Sigmoid colon (tissue), 7 donors: Measurements from ENCODE around the gene ANKRD33. TPM values are rescaled to one million over a fixed set of nuclear protein-coding genes. Genes with fewer than 3 reads are reported as not detected.

Source experiments
- DNase-seq: peaks from one replicate; pipeline ENCODE4 v3.0.0-alpha.2; 2019
- H3K27ac ChIP-seq, 4 donors: fragments of 200-600 bp; sonication (generic); one replicate each; pipeline ENCODE4 v1.5.1; 2016 to 2019; ENCODE audit warnings: mild to moderate bottlenecking in 1 of 4
- H3K27me3 ChIP-seq, 3 donors: fragments of 200-600 bp; sonication (generic); one replicate each; pipeline ENCODE4 v1.5.1; 2019; ENCODE audit warnings: mild to moderate bottlenecking in 1 of 3
- H3K36me3 ChIP-seq, 4 donors: fragments of 200-600 bp; sonication (generic); one replicate each; pipeline ENCODE4 v1.5.1; 2016 to 2019
- H3K4me1 ChIP-seq, 4 donors: fragments of 200-600 bp; sonication (generic); one replicate each; pipeline ENCODE4 v1.5.1; 2017 to 2019
- H3K4me3 ChIP-seq, 4 donors: fragments of 200-600 bp; sonication (generic); one replicate each; pipeline ENCODE4 v1.5.1; 2017 to 2019; ENCODE audit warnings: mild to moderate bottlenecking in 2 of 4, moderate library complexity in 1 of 4
- H3K9me3 ChIP-seq, 4 donors: fragments of 200-600 bp in 3 of 4; sonication (generic) in 3 of 4; one replicate each; pipeline versions ENCODE4 v1.5.1 to v1.6.1; 2013 to 2019
- EP300 ChIP-seq, 4 donors: sonication (generic); formaldehyde crosslinking; IDR thresholded peaks; one replicate each; pipeline ENCODE4 v1.6.1; 2017; ENCODE audit warnings: antibody characterized with exemption in 4 of 4
- POLR2A ChIP-seq, 2 donors: fragments of 450-650 bp; IDR thresholded peaks; one replicate each; pipeline ENCODE4 v1.6.1; 2016; ENCODE audit warnings: antibody characterized with exemption in 2 of 2, mild to moderate bottlenecking in 2 of 2, moderate library complexity in 2 of 2
- POLR2AphosphoS5 ChIP-seq, 4 donors: sonication (generic); formaldehyde crosslinking; IDR thresholded peaks; one replicate each; pipeline ENCODE4 v1.6.1; 2017; ENCODE audit warnings: antibody characterized with exemption in 4 of 4
- WGBS, 2 donors: extraction: QIAGEN DNeasy Blood & Tissue Kit; methylation state at CpG; one replicate each; pipeline ENCODE4 v1.1.7; 2013; 5-methylcytosine and 5-hydroxymethylcytosine counted together
- intact Hi-C: fragments of 100-400 bp; cut with DNase I; formaldehyde crosslinking; loops from one replicate; pipeline ENCODE4 v1.15.1; 2023
- polyA plus RNA-seq, 3 donors: library from polyadenylated mRNA; stranded (reverse); fragments of 200-250 nt; gene quantifications; one replicate each; pipeline ENCODE4 v1.2.3, GENCODE V29; 2013
- total RNA-seq, 4 donors: library from RNA; depleted of rRNA; stranded (reverse); fragments of >200 nt; gene quantifications; one replicate each; pipeline ENCODE4 v1.1.0, GENCODE V29; 2016
- TF ChIP-seq, protein P1 (sequence below), 4 experiments: fragments of 450-650 bp in 3 of 4; fragments of 200-600 bp in 1 of 4; IDR thresholded peaks; one replicate each; pipeline ENCODE4 v1.5.1; 2016 to 2019; ENCODE audit warnings: antibody characterized with exemption in 4 of 4, mild to moderate bottlenecking in 3 of 4, moderate library complexity in 2 of 4
- donor health status: healthy with polysubstance abuse.
- donor health status: Bipolar disorder and iron deficiency.
- donor health status: healthy.

Gene ANKRD33
- total and polyA plus RNA-seq, 7 donors: 0.16 TPM; not detected in 6

DNA sequence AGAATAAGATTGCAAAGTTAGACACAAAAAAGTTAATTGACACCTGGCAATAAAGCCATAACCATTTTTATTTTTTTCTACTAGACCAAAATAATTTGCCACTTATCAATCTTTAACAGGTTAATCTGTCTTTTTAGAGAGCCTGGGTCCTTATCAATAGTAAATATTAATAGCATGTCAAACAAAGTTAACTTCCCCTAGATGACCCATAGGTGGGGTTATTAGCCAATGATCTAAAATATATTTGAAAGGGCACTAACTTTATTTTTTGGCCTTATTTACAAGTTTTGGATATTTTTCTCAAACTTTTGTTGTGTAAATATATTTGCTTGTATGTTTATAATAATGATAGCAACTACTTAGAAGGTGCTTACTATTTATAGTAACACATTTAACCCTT lies 3.9 kb downstream of the ANKRD33 start:
- intact Hi-C loops: loop anchor here (5.0 kb wide), 1 partner anchor 90 kb away; no protein-coding TSS in a partner anchor
- peaks cover 0 to 18% (median 15%) of the 10 kb centered on the region in 3 donors for H3K27me3 ChIP-seq
- TF ChIP-seq POLR2AphosphoS5 (IDR thresholded peaks at IDR 0.05): no peak
- TF ChIP-seq, protein P1, sequence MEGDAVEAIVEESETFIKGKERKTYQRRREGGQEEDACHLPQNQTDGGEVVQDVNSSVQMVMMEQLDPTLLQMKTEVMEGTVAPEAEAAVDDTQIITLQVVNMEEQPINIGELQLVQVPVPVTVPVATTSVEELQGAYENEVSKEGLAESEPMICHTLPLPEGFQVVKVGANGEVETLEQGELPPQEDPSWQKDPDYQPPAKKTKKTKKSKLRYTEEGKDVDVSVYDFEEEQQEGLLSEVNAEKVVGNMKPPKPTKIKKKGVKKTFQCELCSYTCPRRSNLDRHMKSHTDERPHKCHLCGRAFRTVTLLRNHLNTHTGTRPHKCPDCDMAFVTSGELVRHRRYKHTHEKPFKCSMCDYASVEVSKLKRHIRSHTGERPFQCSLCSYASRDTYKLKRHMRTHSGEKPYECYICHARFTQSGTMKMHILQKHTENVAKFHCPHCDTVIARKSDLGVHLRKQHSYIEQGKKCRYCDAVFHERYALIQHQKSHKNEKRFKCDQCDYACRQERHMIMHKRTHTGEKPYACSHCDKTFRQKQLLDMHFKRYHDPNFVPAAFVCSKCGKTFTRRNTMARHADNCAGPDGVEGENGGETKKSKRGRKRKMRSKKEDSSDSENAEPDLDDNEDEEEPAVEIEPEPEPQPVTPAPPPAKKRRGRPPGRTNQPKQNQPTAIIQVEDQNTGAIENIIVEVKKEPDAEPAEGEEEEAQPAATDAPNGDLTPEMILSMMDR (IDR thresholded peaks at IDR 0.05): peak in 1 of 4 experiments; percentile 14

DNA sequence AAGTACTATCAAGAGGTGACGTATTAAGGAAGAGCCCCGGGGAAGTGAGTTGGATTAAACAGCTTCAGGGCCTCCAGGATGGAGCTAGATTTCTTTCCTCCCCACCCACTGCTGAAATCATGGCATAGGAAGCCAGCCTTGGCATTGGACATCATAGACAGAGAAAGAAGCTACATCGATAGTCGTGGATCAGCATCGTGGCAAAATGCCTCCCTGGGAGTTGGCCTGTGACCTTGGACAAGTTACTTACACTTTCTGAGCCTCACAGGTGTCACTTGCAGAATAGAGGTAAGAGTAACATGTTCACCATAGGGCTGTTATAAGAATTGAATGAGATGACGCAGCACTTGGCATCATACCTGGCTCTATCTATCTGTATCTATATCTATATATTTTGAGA lies 5.9 kb downstream of the ANKRD33 start:
- intact Hi-C loops: loop anchor here (5.0 kb wide), 1 partner anchor 89 kb away; no protein-coding TSS in a partner anchor
- H3K27ac ChIP-seq: no peak overlapping the region
- peaks cover 0 to 5% (median 2%) of the 10 kb centered on the region in 3 donors for H3K27me3 ChIP-seq
- H3K9me3 ChIP-seq: no peaks in the 10 kb centered on the region
- H3K4me1 ChIP-seq: peaks cover 0 to 6% (median 0%) of the 10 kb centered on the region in 4 donors
- no peak overlapping the region for H3K4me3 ChIP-seq
- H3K36me3 ChIP-seq: no peaks in the 10 kb centered on the region
- WGBS, 2 donors: 85 to 89% methylated on average over 6 of the region's 6 CpGs
- peak; percentile 57 for DNase-seq
- TF ChIP-seq POLR2AphosphoS5 (IDR thresholded peaks at IDR 0.05): no peak
- no peak for TF ChIP-seq EP300 (IDR thresholded peaks at IDR 0.05)
- TF ChIP-seq POLR2A (IDR thresholded peaks at IDR 0.05): no peak
- TF ChIP-seq, protein P1 (IDR thresholded peaks at IDR 0.05): no peak

More for the DNA sequence above, 3.9 kb downstream of the ANKRD33 start:
- Histone ChIP-seq H3K27ac (no peak overlapping the region), H3K4me3 (no peak overlapping the region), H3K9me3 (no peaks in the 10 kb centered on the region), H3K4me1 (peaks cover 0 to 6% (median 0%) of the 10 kb centered on the region in 4 donors), H3K36me3 (no peaks in the 10 kb centered on the region)
- DNase-seq: no peak

DNA sequence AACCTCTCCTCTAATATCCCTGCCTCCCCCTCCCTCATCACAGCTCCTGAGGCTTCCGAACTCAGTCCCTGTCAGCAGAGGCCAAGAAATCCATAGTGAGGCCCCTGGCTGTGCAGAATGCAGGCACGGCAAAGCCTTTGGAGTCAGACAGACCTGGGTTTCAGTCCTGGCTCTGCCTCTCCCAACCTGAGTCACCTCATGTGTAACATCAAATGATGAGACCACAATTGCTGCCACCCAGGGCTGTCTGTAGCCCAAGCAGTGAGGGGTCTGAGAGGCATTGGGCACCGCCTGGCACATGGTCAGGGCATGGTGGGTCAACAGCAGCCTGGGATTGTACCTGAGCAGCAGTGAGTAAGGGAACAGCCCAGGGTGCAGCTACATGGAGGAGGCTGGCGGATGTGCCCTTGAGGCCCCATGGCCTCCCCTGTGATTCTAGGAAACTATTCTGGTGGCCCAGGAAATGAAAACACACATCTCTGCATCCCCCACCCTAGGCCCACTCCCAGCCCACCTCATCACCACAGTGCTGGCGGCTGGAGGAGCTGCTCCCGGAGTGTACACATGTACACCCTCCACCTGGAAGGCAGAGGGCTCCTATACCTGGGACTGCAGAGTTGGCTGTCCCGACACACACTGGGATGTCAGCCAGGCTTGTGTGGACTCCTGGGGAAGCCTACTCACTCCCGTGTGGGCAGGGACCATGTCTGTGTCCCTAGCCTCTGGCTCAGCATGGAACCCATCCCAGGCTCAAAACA lies 7.7 kb downstream of the ANKRD33 start:
- intact Hi-C loops: no loop called here
- H3K9me3 ChIP-seq: no peaks in the 10 kb centered on the region
- 88 to 89% methylated on average over 8 of the region's 8 CpGs for WGBS, 2 donors
- H3K4me1 ChIP-seq: peaks cover 0 to 6% (median 0%) of the 10 kb centered on the region in 4 donors
- no peaks in the 10 kb centered on the region for H3K27me3 ChIP-seq
- H3K27ac ChIP-seq: peak overlapping the region in 1 of 4 donors; percentile 7
- DNase-seq: peak; percentile 56
- H3K36me3 ChIP-seq: no peaks in the 10 kb centered on the region
- no peak for TF ChIP-seq POLR2A (IDR thresholded peaks at IDR 0.05)
- TF ChIP-seq, protein P1 (IDR thresholded peaks at IDR 0.05): no peak
- TF ChIP-seq POLR2AphosphoS5 (IDR thresholded peaks at IDR 0.05): no peak
- TF ChIP-seq EP300 (IDR thresholded peaks at IDR 0.05): no peak
- no peak overlapping the region for H3K4me3 ChIP-seq

DNA sequence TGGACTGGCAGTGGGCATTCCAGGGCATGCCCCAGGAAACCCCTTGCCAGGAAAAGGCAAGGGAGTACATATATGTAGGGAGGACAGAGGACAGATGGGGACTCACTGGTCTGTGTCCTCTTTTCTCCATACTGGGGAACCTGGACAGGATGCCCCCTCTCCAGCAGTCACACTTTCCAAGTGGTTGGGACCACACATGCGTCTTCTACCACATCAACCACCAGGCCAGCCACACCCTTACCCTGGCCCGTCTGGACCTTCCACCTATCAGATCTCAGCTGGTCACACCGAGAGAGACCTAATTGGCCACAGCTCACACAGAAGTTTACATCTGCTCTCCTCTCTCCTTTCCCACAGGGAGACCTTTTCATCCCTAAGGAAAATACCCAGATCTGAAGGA lies 8.3 kb downstream of the ANKRD33 start:
- TF ChIP-seq, protein P1 (IDR thresholded peaks at IDR 0.05): no peak
- TF ChIP-seq POLR2A (IDR thresholded peaks at IDR 0.05): no peak
- TF ChIP-seq POLR2AphosphoS5 (IDR thresholded peaks at IDR 0.05): no peak
- no peak for TF ChIP-seq EP300 (IDR thresholded peaks at IDR 0.05)
- Histone ChIP-seq H3K27ac (peak overlapping the region in 1 of 4 donors; percentile 66), H3K4me3 (no peak overlapping the region), H3K9me3 (no peaks in the 10 kb centered on the region), H3K4me1 (peaks cover 0 to 6% (median 0%) of the 10 kb centered on the region in 4 donors), H3K27me3 (no peaks in the 10 kb centered on the region), H3K36me3 (no peaks in the 10 kb centered on the region)
- DNase-seq: peak; percentile 60
- intact Hi-C loops: no loop called here
- WGBS, 2 donors: 70 to 77% methylated on average over 3 of the region's 3 CpGs
